PC-9 (cell line): Measurements from ENCODE around the gene WRNIP1.
"Not testable (repeated sequence)": the region's sequence is repeated elsewhere in the genome, so short reads cannot be mapped to it uniquely, and the experiment has no call there.

Source experiments
- CTCF ChIP-seq: fragments of 200-600 bp; sonication (generic); conservative IDR thresholded peaks from 2 replicates; pipeline ENCODE4 v1.6.1; 2017; ENCODE audit warnings: mixed run types, antibody characterized with exemption, mild to moderate bottlenecking, moderate library complexity
- EZH2 ChIP-seq: fragments of 200-600 bp; sonication (generic); IDR thresholded peaks from 2 replicates; pipeline ENCODE4 v1.8.0; 2017; ENCODE audit warnings: antibody characterized with exemption, low read depth

- TF ChIP-seq EZH2, CTCF: not testable (repeated sequence)
Observed at GRCh38 chr6:2762868-2763267, 2.3 kb upstream of the WRNIP1 start.
